K562 (cell line): ENCODE measurements around the gene PNPLA7. TPM values are rescaled to one million over a fixed set of nuclear protein-coding genes. Genes with fewer than 3 reads are reported as not detected.
A peak's percentile ranks its signal among the peaks of the same experiment; 100 is the strongest.

Experiments
- NEUROD1 ChIP-seq: fragments of 150-350 bp; IDR thresholded peaks from 2 replicates; pipeline ENCODE4 v1.6.1; 2014; ENCODE audit warnings: borderline replicate concordance, low read length, low read depth; ENCODE audit not compliant: partially characterized antibody
- POLR2AphosphoS5 ChIP-seq: IDR thresholded peaks from 2 replicates; pipeline ENCODE4 v1.6.1; 2011; ENCODE audit warnings: mild to moderate bottlenecking, low read depth, low read length, moderate library complexity; ENCODE audit not compliant: control insufficient read depth, insufficient read depth
- TCF7 ChIP-seq: sonication (generic); IDR thresholded peaks from 2 replicates; pipeline ENCODE4 v1.6.1; 2016; ENCODE audit warnings: antibody characterized with exemption, borderline replicate concordance
- ZBTB40 ChIP-seq, 2 experiments: fragments of 450-650 bp in 1 of 2; sonication (generic) in 1 of 2; formaldehyde crosslinking in 1 of 2; IDR thresholded peaks; 2 replicates each; pipeline versions ENCODE4 v1.7.1 to v1.9.0; 2016 to 2022; ENCODE audit warnings: inconsistent platforms in 1 of 2, mild to moderate bottlenecking in 1 of 2, missing genetic modification reagents in 1 of 2
- ZNF407 ChIP-seq: fragments of 450-650 bp; IDR thresholded peaks from 2 replicates; pipeline ENCODE4 v1.6.1; 2016; ENCODE audit warnings: low read depth
- polyA plus RNA-seq, 8 experiments: library from polyadenylated mRNA; depleted of rRNA in 4 of 8; stranded (reverse) in 5 of 8; unstranded in 3 of 8; fragments of >200 nt; fragmentation: Nextera tagmentation in 2 of 8; fragmentation: Illumina TruSeq in 1 of 8; extraction: Ambion mirVana in 2 of 8; extraction: Trizol in 1 of 8; gene quantifications; 2 replicates each; pipeline versions ENCODE4 v1.2.1 to v1.2.3, GENCODE V29; 2011 to 2014; ENCODE audit warnings: inconsistent platforms in 1 of 8, missing spikeins in 1 of 8
- total RNA-seq, 7 experiments: library from RNA; depleted of rRNA in 6 of 7; stranded (reverse); fragments of >200 nt in 6 of 7; fragmentation: Illumina TruSeq in 2 of 7; extraction: Trizol in 2 of 7; gene quantifications; 2 replicates each; pipeline versions ENCODE4 v1.2.1 to v1.2.3, GENCODE V29; 2011 to 2021; ENCODE audit warnings: low replicate concordance in 1 of 7
- TF ChIP-seq, protein P1 (sequence below): sonication (generic); formaldehyde crosslinking; IDR thresholded peaks from 2 replicates; pipeline ENCODE4 v1.8.1; 2023; ENCODE audit warnings: mild to moderate bottlenecking, missing genetic modification reagents, moderate library complexity

PNPLA7 gene
- total and polyA plus RNA-seq, 9 of the 15 experiments (the other 6 are each of a cell fraction or from before 2014, with no cell fraction given), result 0.01 to 0.85 (median 0.19) TPM; not detected in 1

DNA sequence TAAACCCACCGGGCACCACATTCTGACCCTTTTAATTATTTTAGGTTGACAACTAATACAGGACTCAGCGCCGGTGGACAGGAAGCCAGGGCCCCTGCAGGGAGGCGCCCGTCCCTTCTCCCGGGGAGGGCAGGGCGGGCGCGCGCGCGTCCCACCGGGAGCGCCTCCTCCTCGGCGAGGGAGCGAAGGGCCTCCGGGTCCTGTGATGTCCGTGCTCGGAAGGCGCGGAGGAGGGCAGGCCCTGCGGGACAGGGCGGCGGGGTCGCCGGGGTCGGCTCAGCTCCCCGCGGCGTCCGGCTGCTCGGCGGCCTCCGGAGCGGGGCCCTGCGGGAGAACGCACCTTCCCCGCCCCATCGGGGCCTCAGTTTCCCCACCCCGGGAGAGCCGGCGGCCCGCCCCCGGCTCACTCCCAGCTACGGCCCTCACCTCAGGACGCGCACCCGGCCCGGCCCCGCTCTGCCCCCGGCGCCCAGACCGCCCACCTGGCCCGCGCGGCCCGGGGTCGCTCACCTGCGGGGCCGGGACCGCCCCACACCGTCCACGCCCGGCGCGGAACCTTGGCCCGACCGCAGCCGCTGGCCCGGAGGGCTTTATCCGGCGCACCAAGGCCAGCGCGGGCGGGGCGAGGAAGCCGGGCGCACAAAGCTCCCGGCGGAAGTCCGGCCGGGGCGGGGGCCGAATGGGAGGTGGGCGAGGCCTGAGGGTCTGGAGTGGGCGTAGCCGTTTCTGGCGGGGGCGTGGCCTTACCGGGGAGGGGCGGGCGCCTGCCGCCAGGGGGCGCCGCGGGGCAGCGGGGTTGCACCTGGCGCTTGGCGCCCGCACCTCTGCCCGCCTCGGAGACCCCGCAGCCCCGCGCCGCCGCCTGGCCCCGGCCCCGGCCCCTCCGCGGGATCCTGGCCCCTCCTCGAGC is 127.3 kb downstream of the PNPLA7 start, which contains the start of the genes EXD3 and NOXA1 (continued):
- TF ChIP-seq NEUROD1 (peak; percentile 61), ZNF407 (no peak), TCF7 (no peak), POLR2AphosphoS5 (peak; percentile 68; the same call in 1 of the 2 replicates), ZBTB40 (IDR thresholded peaks at IDR 0.05) (peak; percentile 97), ZBTB40 (CRISPR knock-in tag; IDR thresholded peaks at IDR 0.05) (no peak)
- TF ChIP-seq, protein P1, sequence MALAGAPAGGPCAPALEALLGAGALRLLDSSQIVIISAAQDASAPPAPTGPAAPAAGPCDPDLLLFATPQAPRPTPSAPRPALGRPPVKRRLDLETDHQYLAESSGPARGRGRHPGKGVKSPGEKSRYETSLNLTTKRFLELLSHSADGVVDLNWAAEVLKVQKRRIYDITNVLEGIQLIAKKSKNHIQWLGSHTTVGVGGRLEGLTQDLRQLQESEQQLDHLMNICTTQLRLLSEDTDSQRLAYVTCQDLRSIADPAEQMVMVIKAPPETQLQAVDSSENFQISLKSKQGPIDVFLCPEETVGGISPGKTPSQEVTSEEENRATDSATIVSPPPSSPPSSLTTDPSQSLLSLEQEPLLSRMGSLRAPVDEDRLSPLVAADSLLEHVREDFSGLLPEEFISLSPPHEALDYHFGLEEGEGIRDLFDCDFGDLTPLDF (CRISPR knock-in tag), result no peak
